A204.1 (cell line): Measurements from ENCODE around the gene RGS7.
"Not testable (repeated sequence)": the region's sequence is repeated elsewhere in the genome, so short reads cannot be mapped to it uniquely, and the experiment has no call there.

Experiments
- FAIRE-seq: peaks from 2 replicates; lab custom pipeline; 2012; peaks lifted over from hg19 to GRCh38; lab: Jason Lieb, UNC

The RGS7 gene

DNA sequence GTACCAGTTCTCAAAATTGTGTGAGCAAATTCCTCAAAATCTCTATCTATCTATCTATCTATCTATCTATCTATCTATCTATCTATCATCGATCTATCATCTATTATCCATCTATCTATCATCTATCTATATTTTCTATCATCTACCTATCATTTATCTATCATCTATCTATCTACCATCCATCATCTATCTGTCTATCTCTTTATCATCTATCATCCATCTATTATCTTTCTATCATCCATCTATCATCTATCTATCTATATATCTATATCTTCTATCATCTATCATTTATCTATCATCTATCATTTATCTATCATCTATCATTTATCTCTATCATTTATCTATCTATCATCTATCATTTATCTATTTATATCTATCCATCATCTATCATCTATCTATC is 380.3 kb downstream of the RGS7 start:
- no peak for FAIRE-seq

GRCh38 chr1:240973875-240974274 is 383.1 kb downstream of the RGS7 start:
- no peak for FAIRE-seq

DNA sequence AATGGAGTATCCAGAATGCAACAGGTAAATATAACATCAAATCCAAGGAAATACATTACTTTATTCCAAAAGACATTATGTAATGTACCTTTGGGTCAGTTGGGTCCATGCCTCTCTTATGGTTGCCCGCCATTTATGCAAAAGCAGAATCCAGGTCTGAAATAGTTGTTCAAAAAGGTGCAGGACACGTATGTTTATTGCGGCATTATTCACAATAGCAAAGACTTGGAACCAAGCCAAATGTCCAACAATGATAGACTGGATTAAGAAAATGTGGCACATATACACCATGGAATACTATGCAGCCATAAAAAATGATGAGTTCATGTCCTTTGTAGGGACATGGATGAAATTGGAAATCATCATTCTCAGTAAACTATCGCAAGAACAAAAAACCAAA is 384.9 kb downstream of the RGS7 start:
- not testable (repeated sequence) for FAIRE-seq

GRCh38 chr1:240970253-240970652 is 386.8 kb downstream of the RGS7 start:
- no peak for FAIRE-seq

GRCh38 chr1:240968864-240969263 is 388.1 kb downstream of the RGS7 start:
- no peak for FAIRE-seq

DNA sequence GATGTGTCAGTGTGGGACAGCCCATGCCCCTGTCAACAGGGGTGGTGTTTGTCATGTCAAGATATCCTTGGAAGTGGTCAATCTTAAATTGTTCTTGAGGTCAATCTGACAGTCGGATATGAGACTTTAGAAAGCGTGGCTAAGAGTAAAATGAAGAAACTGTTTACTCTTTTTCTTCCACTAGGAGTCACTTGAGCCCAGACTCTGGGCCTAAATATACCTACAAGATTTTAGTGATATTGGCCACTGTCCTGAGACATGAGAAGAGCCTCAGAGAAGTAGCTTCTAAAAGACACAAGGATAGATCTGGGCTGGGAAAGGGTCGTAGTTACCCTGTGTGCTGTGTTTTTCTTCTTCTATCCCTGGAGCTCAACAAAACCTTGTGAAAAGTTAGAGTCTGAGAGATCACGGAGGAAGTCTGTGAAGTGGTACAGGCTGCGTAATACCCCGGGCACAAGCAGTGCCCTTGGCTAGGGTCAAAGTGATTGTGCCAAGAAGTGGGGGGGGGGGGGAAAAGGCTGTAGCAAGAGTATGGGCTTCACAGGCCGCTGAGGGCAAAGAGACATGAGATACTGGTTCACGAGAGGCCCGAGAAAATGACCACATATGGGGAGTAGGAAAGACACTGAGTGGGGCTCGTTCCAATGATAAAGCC is 389.8 kb downstream of the RGS7 start:
- FAIRE-seq: no peak

- no peak for FAIRE-seq
Measured at GRCh38 chr1:240965581-240966091, 391.4 kb downstream of the RGS7 start.

GRCh38 chr1:240962086-240962485 is 394.9 kb downstream of the RGS7 start:
- FAIRE-seq: no peak

DNA sequence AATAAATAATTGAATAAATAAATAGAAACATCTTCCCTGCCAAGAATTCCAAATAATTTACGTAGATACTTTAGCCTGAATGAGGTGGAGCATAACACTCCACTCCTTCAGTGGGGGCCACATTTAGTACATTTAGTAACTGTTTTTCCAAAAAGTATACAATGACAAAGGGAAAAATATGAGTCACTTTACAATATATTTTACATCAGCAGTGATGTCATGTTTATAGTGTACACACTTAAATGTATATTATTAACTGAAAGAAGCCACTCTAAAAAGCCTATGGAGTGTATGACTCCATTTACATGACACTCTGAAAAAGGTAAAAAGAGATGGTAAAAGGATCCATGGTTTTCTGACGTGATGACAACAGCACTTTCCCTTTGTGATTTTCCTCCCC is 400.6 kb downstream of the RGS7 start:
- no peak for FAIRE-seq

DNA sequence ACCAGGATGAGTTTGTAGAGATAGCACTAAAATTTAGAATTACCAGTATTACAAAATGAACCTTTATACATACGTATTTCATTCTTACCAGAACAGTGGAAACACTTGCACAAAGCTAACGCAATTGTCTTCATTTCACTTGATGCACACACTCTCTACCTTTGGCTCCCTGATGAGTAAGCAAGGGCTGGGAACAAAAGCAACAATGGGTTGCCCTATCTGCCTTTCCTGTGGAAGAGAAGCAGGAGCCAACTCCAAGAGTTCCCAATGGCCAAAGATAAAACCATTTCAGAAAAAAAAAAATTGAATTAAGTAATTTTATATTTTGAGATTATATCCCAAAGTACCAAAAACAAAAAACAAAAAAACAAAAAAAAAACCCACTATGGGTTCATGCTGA is 401.0 kb downstream of the RGS7 start:
- FAIRE-seq: no peak

DNA sequence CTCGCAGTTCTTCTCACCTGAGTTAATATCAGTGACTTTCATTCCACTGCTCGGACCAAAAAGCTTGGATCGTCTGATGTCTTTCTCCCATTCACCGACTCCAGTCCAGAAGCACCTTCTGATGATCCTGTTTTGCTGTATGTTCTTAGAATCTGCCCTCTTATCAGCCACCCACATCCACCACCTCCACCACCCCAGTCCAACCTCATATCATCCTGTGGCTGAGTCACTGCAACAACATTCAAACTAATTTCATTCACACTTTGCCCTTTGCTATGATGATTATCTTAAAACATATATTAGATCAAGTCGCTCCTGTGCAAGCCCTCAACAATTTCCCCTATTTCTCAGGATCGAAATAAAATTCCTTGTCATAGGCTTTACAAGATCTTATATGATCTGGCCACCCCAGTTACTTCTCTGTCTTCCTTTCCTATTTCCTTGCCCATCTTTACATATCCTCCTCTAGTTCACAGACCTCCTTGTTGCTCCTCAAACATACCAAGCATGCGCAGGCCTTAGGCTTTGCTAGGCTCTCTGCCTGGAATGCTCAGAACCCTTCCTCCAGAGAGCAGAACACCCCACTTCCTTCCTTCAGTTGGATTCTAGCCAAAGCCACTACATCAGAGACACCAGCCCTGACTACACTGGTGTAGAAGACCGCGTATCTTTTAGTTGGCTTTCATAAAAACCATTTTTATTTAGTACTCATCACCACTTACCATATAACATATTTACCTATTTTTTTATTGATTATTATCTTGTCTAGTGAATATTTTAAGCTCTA is 409.4 kb downstream of the RGS7 start:
- FAIRE-seq: no peak

DNA sequence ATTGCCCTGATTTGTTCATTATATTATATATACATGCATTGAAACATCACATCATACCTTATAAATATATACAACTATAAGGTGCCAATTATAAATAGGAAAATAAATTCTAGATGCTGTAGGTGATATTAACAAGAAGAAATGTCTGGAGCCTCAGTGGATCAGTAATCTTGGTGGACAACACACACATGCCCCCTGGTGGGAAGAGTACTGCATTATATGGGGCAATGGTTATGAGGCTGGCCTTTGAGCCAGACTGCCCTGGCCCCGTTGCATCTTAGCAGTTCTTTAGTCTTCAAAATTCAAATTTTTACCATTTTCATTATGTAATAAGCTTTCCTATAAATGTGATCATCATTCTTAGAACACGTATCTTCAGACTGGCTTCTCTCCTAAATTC is 410.1 kb downstream of the RGS7 start:
- no peak for FAIRE-seq

DNA sequence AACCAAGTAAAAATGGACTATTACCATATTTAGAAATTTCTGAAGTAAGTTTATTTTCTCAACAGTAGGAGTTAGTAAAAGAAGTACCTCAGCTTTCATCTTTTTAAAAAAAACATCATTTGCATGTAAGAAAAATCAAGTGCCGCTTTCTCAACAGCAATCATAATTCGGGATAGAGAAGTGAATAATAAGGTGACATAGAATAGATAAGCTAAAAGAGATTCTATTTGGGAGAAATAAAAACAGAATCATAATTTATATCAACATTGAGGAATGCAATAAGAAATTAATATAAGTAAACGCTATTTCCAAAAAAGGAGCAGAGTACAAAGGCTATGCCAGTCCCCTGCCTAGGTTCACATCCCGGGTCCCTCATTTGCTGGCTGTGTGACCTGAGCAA is 414.1 kb downstream of the RGS7 start:
- FAIRE-seq: no peak

DNA sequence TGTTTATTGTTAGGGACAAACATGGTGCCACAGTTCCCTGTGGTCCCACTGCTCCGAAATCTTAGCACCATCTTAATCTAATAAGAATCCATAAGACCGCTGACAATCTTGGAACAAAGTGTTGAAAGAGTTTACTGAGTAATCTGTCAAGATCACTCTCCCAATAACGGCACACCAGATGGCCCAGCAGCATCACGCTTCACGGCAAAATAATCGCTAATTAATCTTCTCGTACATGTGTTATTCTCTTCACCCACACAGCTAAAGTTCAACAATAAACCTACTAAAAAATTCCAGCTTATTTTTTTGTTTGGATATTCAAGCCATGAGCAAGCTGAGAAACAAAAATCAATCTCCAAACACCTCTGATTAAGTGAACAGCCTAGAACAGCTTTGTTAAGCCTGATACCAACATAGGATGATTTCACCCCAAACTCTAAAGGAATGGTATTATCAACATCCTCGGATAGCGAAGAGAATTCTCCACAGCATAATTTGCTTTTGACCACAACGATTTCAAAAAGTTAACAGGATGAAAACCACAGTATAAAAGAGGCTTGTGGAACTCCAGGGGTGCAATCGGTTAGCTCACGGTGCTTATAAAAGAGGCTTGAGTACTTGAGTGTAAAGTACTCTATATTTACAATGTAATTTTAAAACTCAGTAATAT is 415.2 kb downstream of the RGS7 start:
- FAIRE-seq: no peak

GRCh38 chr1:240936911-240937668 is 419.9 kb downstream of the RGS7 start:
- no peak for FAIRE-seq

- no peak for FAIRE-seq
Measured at GRCh38 chr1:240935920-240936319, 421.1 kb downstream of the RGS7 start.

GRCh38 chr1:240931031-240931430 is 426.0 kb downstream of the RGS7 start:
- FAIRE-seq: no peak

- FAIRE-seq: no peak
Measured at GRCh38 chr1:240928265-240928664, 428.7 kb downstream of the RGS7 start.

DNA sequence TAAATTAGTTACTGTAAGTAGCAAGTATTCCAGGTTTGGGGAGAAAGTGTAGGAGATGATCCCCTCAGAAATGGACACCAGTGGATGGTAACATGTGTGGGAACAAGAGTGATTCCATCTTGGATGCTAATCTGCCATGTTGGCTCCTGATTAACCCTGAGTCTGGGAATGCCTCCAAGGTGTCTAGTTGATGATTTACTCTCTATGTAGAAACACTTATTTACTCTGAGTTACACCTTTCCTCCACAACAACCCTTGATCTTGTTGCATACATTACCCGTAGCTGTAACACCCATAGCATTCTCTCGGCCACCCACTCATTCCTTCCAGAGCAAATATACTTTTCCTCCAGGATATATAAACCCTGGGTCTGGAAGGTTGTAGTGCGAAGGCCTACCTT is 429.2 kb downstream of the RGS7 start:
- no peak for FAIRE-seq

DNA sequence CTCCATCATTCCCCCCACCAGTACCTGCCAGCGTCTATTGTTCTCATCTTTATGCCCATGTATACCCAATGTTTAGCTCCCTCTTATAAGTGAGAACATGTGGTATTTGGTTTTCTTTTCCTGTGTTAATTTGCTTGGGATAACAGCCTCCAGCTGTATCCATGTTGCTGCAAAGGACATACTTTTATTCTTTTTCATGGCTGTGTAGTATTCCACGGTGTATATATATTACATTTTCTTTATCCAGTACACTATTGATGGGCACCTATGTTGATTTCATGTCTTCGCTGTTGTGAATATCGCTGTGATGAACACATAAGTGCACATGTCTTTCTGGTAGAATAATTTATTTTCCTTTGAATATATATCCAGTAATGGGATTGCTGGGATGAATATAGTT is 431.7 kb downstream of the RGS7 start:
- FAIRE-seq: no peak

DNA sequence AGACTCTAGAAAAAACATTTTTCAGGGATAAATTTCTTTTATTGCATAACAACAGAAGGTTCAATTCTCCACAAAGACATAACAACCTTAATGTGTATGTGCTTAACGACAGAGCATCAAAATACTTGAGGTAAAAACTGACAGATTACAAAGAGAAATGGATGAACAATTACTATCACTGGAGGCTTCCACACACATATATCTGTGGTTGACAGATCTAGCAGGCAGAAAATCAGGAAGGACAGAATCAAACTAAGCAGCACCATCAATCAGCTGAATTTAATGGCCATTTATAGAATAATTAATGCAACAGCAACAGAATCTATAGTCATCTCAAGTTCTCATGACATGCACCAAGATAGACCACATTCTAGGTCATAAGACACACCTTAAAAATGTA is 439.0 kb downstream of the RGS7 start:
- no peak for FAIRE-seq

- FAIRE-seq: no peak
Measured at GRCh38 chr1:240914506-240914905, 442.5 kb downstream of the RGS7 start.

- no peak for FAIRE-seq
Measured at GRCh38 chr1:240912821-240913220, 444.2 kb downstream of the RGS7 start.
